ENCODE results near the gene TYW1. TPM values are rescaled to one million over a fixed set of nuclear protein-coding genes. Genes with fewer than 3 reads are reported as not detected.
"Not testable (repeated sequence)": the region's sequence is repeated elsewhere in the genome, so short reads cannot be mapped to it uniquely, and the experiment has no call there.

The TYW1 gene
- total and polyA plus RNA-seq, 12 donors = 6.7 to 15.1 (median 9.4) TPM

DNA sequence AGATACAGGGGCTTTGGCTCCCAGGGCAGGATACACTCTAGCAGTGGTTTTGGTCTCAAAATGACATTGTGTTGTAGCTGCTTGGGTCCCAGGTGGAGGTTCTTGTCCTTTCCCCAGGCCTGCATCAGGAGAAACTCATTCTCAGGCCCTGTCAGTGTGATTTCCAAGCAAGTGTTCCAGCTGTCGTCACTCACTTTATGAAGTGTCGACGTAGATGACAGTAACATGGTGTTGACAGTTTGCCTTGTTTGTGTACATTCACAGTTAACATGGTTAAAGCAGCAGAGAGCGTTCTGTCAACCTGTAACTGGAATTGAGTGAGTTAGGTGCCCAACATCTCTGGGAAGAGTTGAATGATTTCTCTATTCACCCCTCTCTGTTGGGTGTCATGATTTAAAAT lies 86.2 kb downstream of the TYW1 start:
- intact Hi-C loops (cut with DNase I); H3K4me3 ChIP-seq; H3K4me1 ChIP-seq; H3K27me3 ChIP-seq; H3K27ac ChIP-seq: not testable (repeated sequence)
- DNase-seq = peak in 1 of 2 donors; percentile 26
- Histone ChIP-seq H3K9me3 (peaks cover 0 to 23% (median under 1%) of the 10 kb centered on the region in 11 donors), H3K36me3 (peaks cover 0 to 35% (median 6%) of the 10 kb centered on the region in 9 donors)
- peak; percentile 58 to 96 (median 82) for ATAC-seq
- 48 to 59% methylated on average over 4 of the region's 4 CpGs for WGBS, 2 donors

DNA sequence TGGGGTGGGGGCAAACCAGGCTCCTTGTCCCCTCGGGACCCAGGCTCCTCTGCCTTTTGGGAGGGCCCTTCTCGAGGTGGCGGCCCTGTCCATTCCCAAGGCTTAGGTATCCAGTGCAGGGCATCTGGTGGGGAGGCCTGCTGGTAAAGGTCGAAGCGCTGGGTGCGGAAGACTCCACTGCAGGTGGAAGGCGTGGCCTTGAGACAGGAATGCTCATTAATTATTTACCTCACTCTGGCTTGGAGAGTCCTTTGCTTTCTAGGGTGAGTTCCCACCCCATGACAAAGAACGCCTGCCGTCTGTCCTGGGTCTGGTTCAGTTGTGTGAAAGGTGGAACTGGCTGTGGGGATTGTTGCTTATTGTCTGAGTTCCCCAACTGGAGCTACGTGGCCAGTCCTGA lies 92.6 kb downstream of the TYW1 start:
- H3K4me1 ChIP-seq; H3K9me3 ChIP-seq; DNase-seq; H3K4me3 ChIP-seq; H3K27ac ChIP-seq; H3K27me3 ChIP-seq; intact Hi-C loops (cut with DNase I): not testable (repeated sequence)
- peak in 1 of 8 donors; percentile 41 for ATAC-seq
- WGBS, 2 donors = 92 to 97% methylated on average over 10 of the region's 10 CpGs
- peaks cover 0 to 26% (median 6%) of the 10 kb centered on the region in 9 donors for H3K36me3 ChIP-seq

GRCh38 chr7:67091053-67091452 lies 94.4 kb downstream of the TYW1 start:
- H3K4me1 ChIP-seq; ATAC-seq; H3K27me3 ChIP-seq; H3K27ac ChIP-seq; H3K4me3 ChIP-seq; H3K9me3 ChIP-seq; DNase-seq; intact Hi-C loops (cut with DNase I): not testable (repeated sequence)
- H3K36me3 ChIP-seq = peaks cover 0 to 17% (median 0%) of the 10 kb centered on the region in 9 donors
- 86 to 100% methylated on average over 1 of the region's 2 CpGs for WGBS, 2 donors

DNA sequence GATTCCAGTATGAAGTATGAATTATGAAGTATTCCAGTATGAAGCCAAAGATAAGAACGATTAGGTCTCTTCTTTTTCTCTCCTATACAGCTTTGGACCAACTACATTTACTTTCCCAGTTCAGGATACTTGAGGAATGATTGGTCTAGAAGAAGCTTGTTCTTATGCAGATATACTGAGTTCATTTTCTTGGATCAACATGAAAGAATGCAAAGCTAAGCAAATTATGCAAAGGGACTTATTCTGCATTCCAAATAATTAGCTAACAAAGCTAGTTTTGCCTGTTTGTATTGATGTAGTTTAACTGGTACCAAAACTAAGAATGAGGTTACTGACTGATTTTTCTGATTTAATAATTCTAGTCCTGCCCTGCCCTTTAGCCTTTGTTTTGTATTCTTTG lies 101.4 kb downstream of the TYW1 start:
- WGBS, 2 donors = 100% methylated on average over 1 of the region's 1 CpG; no CpG with 5 or more reads in 1 of the 2 donors
- DNase-seq; intact Hi-C loops (cut with DNase I): not testable (repeated sequence)

GRCh38 chr7:67099406-67099805 lies 102.8 kb downstream of the TYW1 start:
- H3K27me3 ChIP-seq; ATAC-seq; H3K9me3 ChIP-seq; intact Hi-C loops (cut with DNase I); H3K4me1 ChIP-seq; H3K27ac ChIP-seq; H3K4me3 ChIP-seq; DNase-seq: not testable (repeated sequence)
- H3K36me3 ChIP-seq = peaks cover 0 to 27% (median 0%) of the 10 kb centered on the region in 9 donors
- WGBS, 2 donors = 92 to 94% methylated on average over 5 of the region's 5 CpGs

More for the DNA sequence above, 101.4 kb downstream of the TYW1 start:
- not testable (repeated sequence) for H3K27me3 ChIP-seq, ATAC-seq, H3K27ac ChIP-seq, H3K4me1 ChIP-seq, H3K9me3 ChIP-seq, H3K4me3 ChIP-seq
- peaks cover 0 to 24% (median 0%) of the 10 kb centered on the region in 9 donors for H3K36me3 ChIP-seq

DNA sequence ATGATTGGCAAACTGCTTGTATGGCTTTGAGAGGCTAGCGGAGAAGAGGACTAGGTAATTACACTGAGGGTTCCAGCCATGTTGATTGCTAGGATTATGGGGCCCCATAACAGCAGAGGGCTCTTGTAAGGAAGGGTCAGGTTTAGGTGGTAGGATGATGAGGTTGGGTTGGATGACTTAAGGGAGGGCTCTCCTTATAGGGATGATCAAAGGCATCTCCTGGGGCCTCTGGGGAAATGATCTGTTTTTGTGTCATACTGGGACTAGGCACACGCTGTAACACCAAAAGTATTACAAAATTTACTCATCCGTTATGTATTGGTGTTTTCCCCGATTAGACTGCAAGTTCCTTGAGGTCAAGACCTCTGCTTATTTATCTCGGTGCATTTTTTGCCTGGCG lies 103.4 kb downstream of the TYW1 start:
- WGBS, 2 donors = 97 to 98% methylated on average over 6 of the region's 6 CpGs
- peaks cover 0 to 25% (median 0%) of the 10 kb centered on the region in 9 donors for H3K36me3 ChIP-seq
- H3K4me3 ChIP-seq; H3K27ac ChIP-seq; DNase-seq; H3K27me3 ChIP-seq; ATAC-seq; intact Hi-C loops (cut with DNase I); H3K9me3 ChIP-seq: not testable (repeated sequence)
- peaks cover 0 to 11% (median 5%) of the 10 kb centered on the region in 9 donors for H3K4me1 ChIP-seq

GRCh38 chr7:67100956-67101361 lies 104.3 kb downstream of the TYW1 start:
- DNase-seq (no peak), ATAC-seq (peak in 3 of 8 donors; percentile 37 to 51 (median 49))
- 38 to 53% methylated on average over 4 of the region's 4 CpGs for WGBS, 2 donors
- intact Hi-C loops (cut with DNase I) = no loop called here
- peak overlapping the region in 1 of 10 donors; percentile 9 for H3K27ac ChIP-seq
- peaks cover 0 to 20% (median 0%) of the 10 kb centered on the region in 9 donors for H3K36me3 ChIP-seq
- peaks cover 0 to 17% (median 5%) of the 10 kb centered on the region in 9 donors for H3K4me1 ChIP-seq
- no peaks in the 10 kb centered on the region for H3K27me3 ChIP-seq
- H3K9me3 ChIP-seq = no peaks in the 10 kb centered on the region
- TF ChIP-seq, protein P1, sequence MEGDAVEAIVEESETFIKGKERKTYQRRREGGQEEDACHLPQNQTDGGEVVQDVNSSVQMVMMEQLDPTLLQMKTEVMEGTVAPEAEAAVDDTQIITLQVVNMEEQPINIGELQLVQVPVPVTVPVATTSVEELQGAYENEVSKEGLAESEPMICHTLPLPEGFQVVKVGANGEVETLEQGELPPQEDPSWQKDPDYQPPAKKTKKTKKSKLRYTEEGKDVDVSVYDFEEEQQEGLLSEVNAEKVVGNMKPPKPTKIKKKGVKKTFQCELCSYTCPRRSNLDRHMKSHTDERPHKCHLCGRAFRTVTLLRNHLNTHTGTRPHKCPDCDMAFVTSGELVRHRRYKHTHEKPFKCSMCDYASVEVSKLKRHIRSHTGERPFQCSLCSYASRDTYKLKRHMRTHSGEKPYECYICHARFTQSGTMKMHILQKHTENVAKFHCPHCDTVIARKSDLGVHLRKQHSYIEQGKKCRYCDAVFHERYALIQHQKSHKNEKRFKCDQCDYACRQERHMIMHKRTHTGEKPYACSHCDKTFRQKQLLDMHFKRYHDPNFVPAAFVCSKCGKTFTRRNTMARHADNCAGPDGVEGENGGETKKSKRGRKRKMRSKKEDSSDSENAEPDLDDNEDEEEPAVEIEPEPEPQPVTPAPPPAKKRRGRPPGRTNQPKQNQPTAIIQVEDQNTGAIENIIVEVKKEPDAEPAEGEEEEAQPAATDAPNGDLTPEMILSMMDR (IDR thresholded peaks at IDR 0.05) = no peak
- no peak overlapping the region for H3K4me3 ChIP-seq

GRCh38 chr7:67104937-67105336 lies 108.3 kb downstream of the TYW1 start:
- Histone ChIP-seq H3K27ac (peak overlapping the region in 1 of 10 donors; percentile 20), H3K4me1 (peaks cover 0 to 20% (median 5%) of the 10 kb centered on the region in 9 donors), H3K36me3 (peaks cover 0 to 16% (median 0%) of the 10 kb centered on the region in 9 donors)
- intact Hi-C loops (cut with DNase I); H3K9me3 ChIP-seq; DNase-seq; H3K27me3 ChIP-seq; H3K4me3 ChIP-seq: not testable (repeated sequence)
- ATAC-seq = peak in 1 of 8 donors; percentile 31
- 71 to 75% methylated on average over 4 of the region's 4 CpGs for WGBS, 2 donors
